Dendritic cell treated with granulocyte-macrophage colony-stimulating factor and Interleukin-4, amounts not matched to agents 40 ng/mL and 50 ng/mL, for 4 days (primary cell): ENCODE measurements around the gene APC2.
"Not testable (repeated sequence)": the region's sequence is repeated elsewhere in the genome, so short reads cannot be mapped to it uniquely, and the experiment has no call there.

Experiments used
- H3K27ac Mint-ChIP-seq: one replicate; pipeline ENCODE4 v1.8.0; 2022; ENCODE audit warnings: mild to moderate bottlenecking, mixed read lengths
- H3K27me3 Mint-ChIP-seq: one replicate; pipeline ENCODE4 v1.8.0; 2022; ENCODE audit warnings: mild to moderate bottlenecking, mixed read lengths
- H3K36me3 Mint-ChIP-seq: one replicate; pipeline ENCODE4 v1.8.0; 2022; ENCODE audit warnings: low read depth, mixed read lengths
- H3K4me1 Mint-ChIP-seq: one replicate; pipeline ENCODE4 v1.8.0; 2022; ENCODE audit warnings: low read depth, mixed read lengths
- H3K4me3 Mint-ChIP-seq: one replicate; pipeline ENCODE4 v1.8.0; 2022; ENCODE audit warnings: mild to moderate bottlenecking, moderate library complexity, mixed read lengths
- H3K9me3 Mint-ChIP-seq: one replicate; pipeline ENCODE4 v1.8.0; 2022; ENCODE audit warnings: mixed read lengths
- intact Hi-C: fragments of 100-400 bp; cut with micrococcal nuclease; formaldehyde crosslinking; loops from one replicate; pipeline ENCODE4 v1.15.0; 2022

The APC2 gene

GRCh38 chr19:1510807-1511206 lies 60.9 kb downstream of the APC2 start:
- H3K9me3 Mint-ChIP-seq = no peaks in the 10 kb centered on the region
- no peak overlapping the region for H3K27ac Mint-ChIP-seq
- H3K4me1 Mint-ChIP-seq = peaks cover 19% of the 10 kb centered on the region
- H3K36me3 Mint-ChIP-seq = no peaks in the 10 kb centered on the region
- intact Hi-C loops = loop anchor here (5.0 kb wide), 1 partner anchor 39 kb away; no protein-coding TSS in a partner anchor
- no peak overlapping the region for H3K4me3 Mint-ChIP-seq
- H3K27me3 Mint-ChIP-seq = peaks cover 74% of the 10 kb centered on the region

GRCh38 chr19:1511318-1512317 lies 61.7 kb downstream of the APC2 start:
- no peak overlapping the region for H3K4me3 Mint-ChIP-seq
- no peak overlapping the region for H3K27ac Mint-ChIP-seq
- intact Hi-C loops = loop anchor here (5.0 kb wide), 1 partner anchor 39 kb away; no protein-coding TSS in a partner anchor
- no peaks in the 10 kb centered on the region for H3K36me3 Mint-ChIP-seq
- peaks cover 74% of the 10 kb centered on the region for H3K27me3 Mint-ChIP-seq
- peaks cover 19% of the 10 kb centered on the region for H3K4me1 Mint-ChIP-seq
- H3K9me3 Mint-ChIP-seq = no peaks in the 10 kb centered on the region

- H3K4me1 Mint-ChIP-seq = peaks cover 16% of the 10 kb centered on the region
- intact Hi-C loops = loop anchor here (5.0 kb wide), 1 partner anchor 41 kb away; no protein-coding TSS in a partner anchor
- H3K36me3 Mint-ChIP-seq = no peaks in the 10 kb centered on the region
- H3K27me3 Mint-ChIP-seq = peaks cover 78% of the 10 kb centered on the region
- H3K4me3 Mint-ChIP-seq = peak within 1 kb of the TSS; percentile 60
- H3K27ac Mint-ChIP-seq = no peak within 1 kb of the TSS
- no peaks in the 10 kb centered on the region for H3K9me3 Mint-ChIP-seq
Measured at GRCh38 chr19:1512671-1513498, 63.0 kb downstream of the APC2 start, which contains the start of gene ADAMTSL5. TSS of gene ADAMTSL5 (minus strand) at chr19:1513019. CDS start at chr19:1510943, 2,076 bp downstream.

GRCh38 chr19:1513499-1514294 lies 63.8 kb downstream of the APC2 start:
- no peaks in the 10 kb centered on the region for H3K9me3 Mint-ChIP-seq
- peak overlapping the region; percentile 30 for H3K4me3 Mint-ChIP-seq
- peaks cover 8% of the 10 kb centered on the region for H3K4me1 Mint-ChIP-seq
- peaks cover 76% of the 10 kb centered on the region for H3K27me3 Mint-ChIP-seq
- intact Hi-C loops = loop anchor here (5.0 kb wide), 1 partner anchor 41 kb away; no protein-coding TSS in a partner anchor
- H3K36me3 Mint-ChIP-seq = no peaks in the 10 kb centered on the region
- H3K27ac Mint-ChIP-seq = no peak overlapping the region

- H3K4me1 Mint-ChIP-seq = peaks cover 8% of the 10 kb centered on the region
- H3K36me3 Mint-ChIP-seq = no peaks in the 10 kb centered on the region
- H3K9me3 Mint-ChIP-seq = no peaks in the 10 kb centered on the region
- peaks cover 76% of the 10 kb centered on the region for H3K27me3 Mint-ChIP-seq
- no peak overlapping the region for H3K4me3 Mint-ChIP-seq
- intact Hi-C loops = loop anchor here (5.0 kb wide), 1 partner anchor 42 kb away; no protein-coding TSS in a partner anchor
- no peak overlapping the region for H3K27ac Mint-ChIP-seq
Measured at GRCh38 chr19:1514295-1514661, 64.4 kb downstream of the APC2 start.

GRCh38 chr19:1514986-1515721 lies 65.2 kb downstream of the APC2 start:
- no peaks in the 10 kb centered on the region for H3K9me3 Mint-ChIP-seq
- H3K27ac Mint-ChIP-seq = no peak overlapping the region
- no peak overlapping the region for H3K4me3 Mint-ChIP-seq
- peaks cover 70% of the 10 kb centered on the region for H3K27me3 Mint-ChIP-seq
- no peaks in the 10 kb centered on the region for H3K36me3 Mint-ChIP-seq
- intact Hi-C loops = loop anchor here (5.0 kb wide), 1 partner anchor 43 kb away; no protein-coding TSS in a partner anchor
- peaks cover 8% of the 10 kb centered on the region for H3K4me1 Mint-ChIP-seq

GRCh38 chr19:1516395-1516753 lies 66.5 kb downstream of the APC2 start:
- H3K4me1 Mint-ChIP-seq = peaks cover 8% of the 10 kb centered on the region
- H3K27me3 Mint-ChIP-seq = peaks cover 64% of the 10 kb centered on the region
- no peaks in the 10 kb centered on the region for H3K36me3 Mint-ChIP-seq
- H3K4me3 Mint-ChIP-seq = no peak overlapping the region
- H3K27ac Mint-ChIP-seq = no peak overlapping the region
- no peaks in the 10 kb centered on the region for H3K9me3 Mint-ChIP-seq
- intact Hi-C loops = no loop called here

- intact Hi-C loops = no loop called here
- no peak overlapping the region for H3K27ac Mint-ChIP-seq
- no peaks in the 10 kb centered on the region for H3K4me1 Mint-ChIP-seq
- no peaks in the 10 kb centered on the region for H3K9me3 Mint-ChIP-seq
- H3K27me3 Mint-ChIP-seq = peaks cover 69% of the 10 kb centered on the region
- H3K36me3 Mint-ChIP-seq = no peaks in the 10 kb centered on the region
- H3K4me3 Mint-ChIP-seq = no peak overlapping the region
Measured at GRCh38 chr19:1518471-1518870, 68.5 kb downstream of the APC2 start.

- H3K4me1 Mint-ChIP-seq, H3K9me3 Mint-ChIP-seq, intact Hi-C loops, H3K4me3 Mint-ChIP-seq, H3K27ac Mint-ChIP-seq, H3K36me3 Mint-ChIP-seq: not testable (repeated sequence)
- peaks cover 65% of the 10 kb centered on the region for H3K27me3 Mint-ChIP-seq
Measured at GRCh38 chr19:1519802-1520201, 69.9 kb downstream of the APC2 start.

GRCh38 chr19:1520203-1520780 lies 70.4 kb downstream of the APC2 start:
- intact Hi-C loops = no loop called here

GRCh38 chr19:1521636-1522035 lies 71.7 kb downstream of the APC2 start:
- Mint-ChIP-seq H3K4me3 (no peak overlapping the region), H3K4me1 (peaks cover 8% of the 10 kb centered on the region), H3K9me3 (no peaks in the 10 kb centered on the region), H3K36me3 (no peaks in the 10 kb centered on the region), H3K27me3 (peaks cover 69% of the 10 kb centered on the region), H3K27ac (no peak overlapping the region)
- intact Hi-C loops = no loop called here

More at GRCh38 chr19:1520203-1520780, 70.4 kb downstream of the APC2 start:
- H3K27ac Mint-ChIP-seq = no peak overlapping the region
- H3K36me3 Mint-ChIP-seq = no peaks in the 10 kb centered on the region
- no peak overlapping the region for H3K4me3 Mint-ChIP-seq
- peaks cover 65% of the 10 kb centered on the region for H3K27me3 Mint-ChIP-seq
- peaks cover 8% of the 10 kb centered on the region for H3K4me1 Mint-ChIP-seq
- H3K9me3 Mint-ChIP-seq = no peaks in the 10 kb centered on the region

- intact Hi-C loops = no loop called here
- Mint-ChIP-seq H3K36me3 (no peaks in the 10 kb centered on the region), H3K4me3 (no peak overlapping the region), H3K9me3 (no peaks in the 10 kb centered on the region), H3K27ac (no peak overlapping the region), H3K27me3 (peaks cover 65% of the 10 kb centered on the region), H3K4me1 (peaks cover 8% of the 10 kb centered on the region)
Measured at GRCh38 chr19:1522061-1522460, 72.1 kb downstream of the APC2 start.
